ENCODE data around the gene HOMEZ.

The HOMEZ gene

GRCh38 chr14:23320584-23321571, 34.9 kb upstream of the HOMEZ start, which contains the start of gene PABPN1:
Gene PABPN1, plus strand, starts transcription at chr14:23321457. Its CDS starts 13 bp downstream, at chr14:23321470.
- TF ChIP-seq, protein P1, sequence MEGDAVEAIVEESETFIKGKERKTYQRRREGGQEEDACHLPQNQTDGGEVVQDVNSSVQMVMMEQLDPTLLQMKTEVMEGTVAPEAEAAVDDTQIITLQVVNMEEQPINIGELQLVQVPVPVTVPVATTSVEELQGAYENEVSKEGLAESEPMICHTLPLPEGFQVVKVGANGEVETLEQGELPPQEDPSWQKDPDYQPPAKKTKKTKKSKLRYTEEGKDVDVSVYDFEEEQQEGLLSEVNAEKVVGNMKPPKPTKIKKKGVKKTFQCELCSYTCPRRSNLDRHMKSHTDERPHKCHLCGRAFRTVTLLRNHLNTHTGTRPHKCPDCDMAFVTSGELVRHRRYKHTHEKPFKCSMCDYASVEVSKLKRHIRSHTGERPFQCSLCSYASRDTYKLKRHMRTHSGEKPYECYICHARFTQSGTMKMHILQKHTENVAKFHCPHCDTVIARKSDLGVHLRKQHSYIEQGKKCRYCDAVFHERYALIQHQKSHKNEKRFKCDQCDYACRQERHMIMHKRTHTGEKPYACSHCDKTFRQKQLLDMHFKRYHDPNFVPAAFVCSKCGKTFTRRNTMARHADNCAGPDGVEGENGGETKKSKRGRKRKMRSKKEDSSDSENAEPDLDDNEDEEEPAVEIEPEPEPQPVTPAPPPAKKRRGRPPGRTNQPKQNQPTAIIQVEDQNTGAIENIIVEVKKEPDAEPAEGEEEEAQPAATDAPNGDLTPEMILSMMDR (IDR thresholded peaks at IDR 0.05; ENCODE audit: insufficient read depth, low read length, missing control alignments) = no peak
- POLR2A ChIA-PET = interaction anchor here (0.9 to 3.1 kb wide), 12 partner anchors 8 to 234 kb away, joined by 3 to 34 read pairs (median 8); partner anchors contain the start of genes BCL2L2, HOMEZ, PPP1R3E and SLC22A17
- H3K4me3 ChIP-seq (ENCODE audit: low read depth, low read length) = peak within 1 kb of the TSS; percentile 82
- CTCF ChIA-PET = interaction anchor here (0.6 to 18.0 kb wide), 19 partner anchors 8 to 252 kb away, joined by 3 to 303 read pairs (median 4); partner anchors contain the start of gene CMTM5
- DNase-seq (ENCODE audit: low read depth, low spot score) = peak; percentile 99

DNA sequence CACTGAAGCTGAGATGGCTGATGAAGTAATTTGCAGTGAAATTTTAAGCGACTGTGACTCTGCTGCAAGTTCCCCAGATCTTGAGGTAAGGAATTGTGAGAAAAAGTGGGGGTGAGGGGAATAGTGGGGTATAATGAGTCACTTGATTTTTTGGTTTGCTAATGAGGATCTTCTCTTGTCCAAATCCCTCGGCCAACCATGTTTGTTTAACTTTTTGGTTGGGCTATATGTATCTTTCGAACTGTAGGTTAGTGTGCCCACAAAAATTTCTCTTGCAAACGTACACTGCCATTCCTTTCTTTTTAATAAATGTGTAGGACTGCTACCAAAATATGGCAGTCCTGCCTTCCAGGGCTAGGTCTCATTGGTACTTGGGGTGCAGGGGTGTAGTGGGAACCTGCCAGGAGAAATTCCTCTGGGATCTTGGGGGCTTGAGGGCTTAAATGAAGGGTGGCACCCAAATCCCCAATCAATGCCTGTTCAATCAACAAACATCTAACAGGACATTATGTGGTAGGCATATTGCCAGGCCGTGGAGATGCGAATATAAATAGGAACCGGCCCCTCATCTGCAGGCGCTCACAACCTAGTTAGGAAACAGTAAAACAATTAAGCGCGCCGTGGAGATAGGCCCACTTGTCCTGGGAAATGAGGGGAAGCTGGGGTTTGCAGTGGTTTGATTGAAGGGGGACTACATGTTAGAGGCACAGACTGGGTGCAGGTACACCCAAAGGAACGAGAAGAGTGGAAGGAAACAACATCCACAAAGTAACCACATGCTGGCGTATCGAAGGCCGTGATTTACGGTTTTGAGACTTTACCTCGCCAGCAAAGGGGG, 34.0 kb upstream of the HOMEZ start:
- TF ChIP-seq, protein P1 (IDR thresholded peaks at IDR 0.05; ENCODE audit: insufficient read depth, low read length, missing control alignments) = no peak
- DNase-seq (ENCODE audit: low read depth, low spot score) = no peak
- CTCF ChIA-PET = interaction anchor here (0.8 to 18.0 kb wide), 13 partner anchors 7 to 240 kb away, joined by 3 to 303 read pairs (median 4); partner anchors contain the start of genes CMTM5 and PPP1R3E
- POLR2A ChIA-PET = interaction anchor here (0.9 to 3.1 kb wide), 6 partner anchors 9 to 46 kb away, joined by 5 to 34 read pairs (median 20); partner anchors contain the start of genes BCL2L2, PPP1R3E and SLC22A17
- H3K4me3 ChIP-seq (ENCODE audit: low read depth, low read length) = peak overlapping the region; percentile 54

DNA sequence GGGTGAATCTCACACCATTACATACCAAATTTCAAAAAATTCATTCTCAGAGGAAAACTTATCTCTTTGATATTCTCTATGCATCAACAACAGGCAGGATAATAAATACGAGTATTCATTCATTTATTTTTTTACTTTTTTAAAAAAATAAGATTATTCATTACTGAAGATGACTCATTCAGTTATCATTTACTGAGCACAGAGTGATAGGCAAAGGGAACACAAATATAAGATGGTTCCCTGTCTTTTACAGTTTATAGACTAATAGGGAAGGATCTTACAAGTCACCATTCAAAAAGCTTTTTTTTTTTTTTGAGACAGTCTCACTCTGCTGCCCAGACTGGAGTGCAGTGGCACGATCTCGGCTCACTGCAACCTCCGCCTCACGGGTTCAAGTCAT, 30.4 kb upstream of the HOMEZ start:
- H3K4me3 ChIP-seq (ENCODE audit: low read depth, low read length) = no peak overlapping the region
- CTCF ChIA-PET = interaction anchor here (5.1 kb wide), 1 partner anchor 14 kb away, joined by 30 read pairs; the partner anchor contains the start of gene PPP1R3E
- TF ChIP-seq, protein P1 (IDR thresholded peaks at IDR 0.05; ENCODE audit: insufficient read depth, low read length, missing control alignments) = no peak
- POLR2A ChIA-PET = interaction anchor here (0.6 to 1.3 kb wide), 2 partner anchors 9 to 12 kb away, joined by 3 read pairs; partner anchors contain the start of gene BCL2L2
- no peak for DNase-seq (ENCODE audit: low read depth, low spot score)

GRCh38 chr14:23310546-23310945, 24.6 kb upstream of the HOMEZ start:
- no peak overlapping the region for H3K4me3 ChIP-seq (ENCODE audit: low read depth, low read length)
- TF ChIP-seq, protein P1 (IDR thresholded peaks at IDR 0.05; ENCODE audit: insufficient read depth, low read length, missing control alignments) = no peak
- ChIA-PET POLR2A (interaction anchor here (0.5 to 1.6 kb wide), 2 partner anchors 11 to 16 kb away, joined by 3 to 10 read pairs; partner anchors contain the start of gene PABPN1), CTCF (interaction anchor here (1.0 to 20.5 kb wide), 5 partner anchors 9 to 156 kb away, joined by 3 to 300 read pairs (median 8); partner anchors contain the start of genes HOMEZ and PPP1R3E)
- no peak for DNase-seq (ENCODE audit: low read depth, low spot score)

- ChIA-PET CTCF (interaction anchor here (1.5 to 20.5 kb wide), 3 partner anchors 12 to 20 kb away, joined by 3 to 300 read pairs (median 5); partner anchors contain the start of gene HOMEZ), POLR2A (interaction anchor here (0.6 to 3.9 kb wide), 2 partner anchors 13 to 1908 kb away, joined by 3 to 30 read pairs; partner anchors contain the start of gene PABPN1)
- TF ChIP-seq, protein P1 (IDR thresholded peaks at IDR 0.05; ENCODE audit: insufficient read depth, low read length, missing control alignments) = no peak
- no peak for DNase-seq (ENCODE audit: low read depth, low spot score)
- peak overlapping the region; percentile 91 for H3K4me3 ChIP-seq (ENCODE audit: low read depth, low read length)
Observed at GRCh38 chr14:23308721-23309445, 23.0 kb upstream of the HOMEZ start.

Data from AG04449 (cell line).